ENCODE measurements around the gene BTNL8. TPM values are rescaled to one million over a fixed set of nuclear protein-coding genes. Genes with fewer than 3 reads are reported as not detected.

BTNL8 gene
- total RNA-seq, 2 donors from 2014 or later, result not detected

- Mint-ChIP-seq H3K27me3 (ENCODE audit: insufficient read depth) (no peaks in the 10 kb centered on the region), H3K4me1 (no peaks in the 10 kb centered on the region), H3K27ac (no peak overlapping the region), H3K9me3 (peaks cover 8% of the 10 kb centered on the region), H3K36me3 (ENCODE audit: low read depth) (no peaks in the 10 kb centered on the region), H3K4me3 (no peak overlapping the region)
- Histone ChIP-seq H3K4me3 (ENCODE audit: low read length) (no peak overlapping the region), H3K9me3 (ENCODE audit: control insufficient read depth, low read length) (no peaks in the 10 kb centered on the region), H3K9ac (ENCODE audit: extremely low read depth, low read length, poor library complexity, severe bottlenecking) (no peak overlapping the region), H3K4me1 (ENCODE audit: control insufficient read depth, insufficient read depth, low read length) (no peaks in the 10 kb centered on the region), H3K27me3 (ENCODE audit: control insufficient read depth, insufficient read depth, low read length, poor library complexity, severe bottlenecking) (no peaks in the 10 kb centered on the region), H3K36me3 (ENCODE audit: control insufficient read depth, insufficient read depth, low read length) (no peaks in the 10 kb centered on the region), H3K27ac (ENCODE audit: low read depth, low read length) (no peak overlapping the region)
- TF ChIP-seq CTCF (conservative IDR thresholded peaks at IDR 0.05), result no peak
- no peak for DNase-seq
- WGBS, 2 experiments (ENCODE audit: insufficient coverage in 1 of 2, insufficient read length in 1 of 2), result 0% methylated on average over 1 of the region's 2 CpGs; no CpG with 5 or more reads in 1 of the 2 experiments
These were observed 75.8 kb downstream of the BTNL8 start for GRCh38 chr5:180974612-180975315.

- H3K4me3 ChIP-seq (ENCODE audit: low read length), result no peak overlapping the region
- H3K4me1 ChIP-seq (ENCODE audit: control insufficient read depth, insufficient read depth, low read length), result no peaks in the 10 kb centered on the region
- TF ChIP-seq CTCF (conservative IDR thresholded peaks at IDR 0.05), result no peak
- Mint-ChIP-seq H3K4me3 (no peak overlapping the region), H3K27me3 (ENCODE audit: insufficient read depth) (no peaks in the 10 kb centered on the region), H3K36me3 (ENCODE audit: low read depth) (no peaks in the 10 kb centered on the region), H3K27ac (no peak overlapping the region), H3K4me1 (no peaks in the 10 kb centered on the region), H3K9me3 (peaks cover 8% of the 10 kb centered on the region)
- DNase-seq, result no peak
- 50 to 57% methylated on average over 1 to 2 of the region's 2 CpGs for WGBS, 2 experiments (ENCODE audit: insufficient coverage in 1 of 2, insufficient read length in 1 of 2)
- no peak overlapping the region for H3K27ac ChIP-seq (ENCODE audit: low read depth, low read length)
- no peaks in the 10 kb centered on the region for H3K27me3 ChIP-seq (ENCODE audit: control insufficient read depth, insufficient read depth, low read length, poor library complexity, severe bottlenecking)
- H3K9me3 ChIP-seq (ENCODE audit: control insufficient read depth, low read length), result no peaks in the 10 kb centered on the region
- H3K9ac ChIP-seq (ENCODE audit: extremely low read depth, low read length, poor library complexity, severe bottlenecking), result no peak overlapping the region
- H3K36me3 ChIP-seq (ENCODE audit: control insufficient read depth, insufficient read depth, low read length), result no peaks in the 10 kb centered on the region
These were observed 76.4 kb downstream of the BTNL8 start for GRCh38 chr5:180975338-180975737.

- no peak for TF ChIP-seq CTCF (conservative IDR thresholded peaks at IDR 0.05)
- Histone ChIP-seq H3K4me3 (ENCODE audit: low read length) (no peak overlapping the region), H3K36me3 (ENCODE audit: control insufficient read depth, insufficient read depth, low read length) (no peaks in the 10 kb centered on the region), H3K9ac (ENCODE audit: extremely low read depth, low read length, poor library complexity, severe bottlenecking) (no peak overlapping the region), H3K27ac (ENCODE audit: low read depth, low read length) (no peak overlapping the region), H3K27me3 (ENCODE audit: control insufficient read depth, insufficient read depth, low read length, poor library complexity, severe bottlenecking) (no peaks in the 10 kb centered on the region), H3K9me3 (ENCODE audit: control insufficient read depth, low read length) (no peaks in the 10 kb centered on the region), H3K4me1 (ENCODE audit: control insufficient read depth, insufficient read depth, low read length) (no peaks in the 10 kb centered on the region)
- Mint-ChIP-seq H3K27me3 (ENCODE audit: insufficient read depth) (no peaks in the 10 kb centered on the region), H3K27ac (no peak overlapping the region), H3K4me3 (no peak overlapping the region), H3K4me1 (no peaks in the 10 kb centered on the region), H3K9me3 (peaks cover 5% of the 10 kb centered on the region), H3K36me3 (ENCODE audit: low read depth) (no peaks in the 10 kb centered on the region)
- DNase-seq, result no peak
- WGBS, 2 experiments (ENCODE audit: insufficient coverage in 1 of 2, insufficient read length in 1 of 2), result 81% methylated on average over 6 of the region's 6 CpGs; no CpG with 5 or more reads in 1 of the 2 experiments
These were observed 77.6 kb downstream of the BTNL8 start for GRCh38 chr5:180976518-180976917.
